ENCODE measurements around the gene SORBS1. TPM values are rescaled to one million over a fixed set of nuclear protein-coding genes. Genes with fewer than 3 reads are reported as not detected.

The SORBS1 gene
- total and polyA plus RNA-seq, 2 donors (not counting 3 experiments of a cell fraction or from before 2014, with no cell fraction given): 2.0 to 7.9 TPM

- ChIA-PET CTCF (interaction anchor here (0.6 to 2.3 kb wide), 6 partner anchors 8 to 43 kb away, joined by 3 to 8 read pairs (median 4); no protein-coding TSS in a partner anchor), POLR2A (no interaction called here)
- Histone ChIP-seq H3K36me3 (ENCODE audit: control insufficient read depth in 2 of 2, extremely low read depth in 1 of 2, insufficient read depth in 2 of 2, low read length in 2 of 2) (no peaks in the 10 kb centered on the region), H3K9ac (replicated peaks; ENCODE audit: extremely low read depth, insufficient read depth, low read length) (no peak overlapping the region), H3K9me1 (replicated peaks; ENCODE audit: control insufficient read depth, extremely low read depth, insufficient read depth, low read length) (no peaks in the 10 kb centered on the region), H3K4me1 (ENCODE audit: control insufficient read depth, extremely low read depth, insufficient read depth, low read length) (no peaks in the 10 kb centered on the region), H3K79me2 (ENCODE audit: control insufficient read depth, insufficient read depth, low read length) (no peaks in the 10 kb centered on the region), H3K9me3 (replicated peaks; ENCODE audit: control insufficient read depth, insufficient read depth, low read length) (no peaks in the 10 kb centered on the region), H3K4me2 (ENCODE audit: insufficient read depth, low read length) (no peak overlapping the region), H2AFZ (ENCODE audit: low read depth, low read length) (no peak overlapping the region), H4K20me1 (replicated peaks; ENCODE audit: control insufficient read depth, extremely low read depth, insufficient read depth, low read length) (no peaks in the 10 kb centered on the region), H3K27me3 (ENCODE audit: control insufficient read depth in 2 of 2, insufficient read depth in 2 of 2, low read length in 2 of 2) (no peaks in the 10 kb centered on the region), H3K4me3 (replicated peaks in 1 of 3; ENCODE audit: insufficient read depth in 1 of 3, low read depth in 1 of 3, low read length in 3 of 3) (no peak overlapping the region), H3K27ac (ENCODE audit: insufficient read depth, low read depth, low read length) (no peak overlapping the region)
- FAIRE-seq (no peak), DNase-seq (ENCODE audit: low read depth, low spot score) (no peak)
- intact Hi-C loops (cut with micrococcal nuclease): no loop called here
- no TSS peak for BruUV-seq (replicated peaks)
- TF ChIP-seq, protein P1, sequence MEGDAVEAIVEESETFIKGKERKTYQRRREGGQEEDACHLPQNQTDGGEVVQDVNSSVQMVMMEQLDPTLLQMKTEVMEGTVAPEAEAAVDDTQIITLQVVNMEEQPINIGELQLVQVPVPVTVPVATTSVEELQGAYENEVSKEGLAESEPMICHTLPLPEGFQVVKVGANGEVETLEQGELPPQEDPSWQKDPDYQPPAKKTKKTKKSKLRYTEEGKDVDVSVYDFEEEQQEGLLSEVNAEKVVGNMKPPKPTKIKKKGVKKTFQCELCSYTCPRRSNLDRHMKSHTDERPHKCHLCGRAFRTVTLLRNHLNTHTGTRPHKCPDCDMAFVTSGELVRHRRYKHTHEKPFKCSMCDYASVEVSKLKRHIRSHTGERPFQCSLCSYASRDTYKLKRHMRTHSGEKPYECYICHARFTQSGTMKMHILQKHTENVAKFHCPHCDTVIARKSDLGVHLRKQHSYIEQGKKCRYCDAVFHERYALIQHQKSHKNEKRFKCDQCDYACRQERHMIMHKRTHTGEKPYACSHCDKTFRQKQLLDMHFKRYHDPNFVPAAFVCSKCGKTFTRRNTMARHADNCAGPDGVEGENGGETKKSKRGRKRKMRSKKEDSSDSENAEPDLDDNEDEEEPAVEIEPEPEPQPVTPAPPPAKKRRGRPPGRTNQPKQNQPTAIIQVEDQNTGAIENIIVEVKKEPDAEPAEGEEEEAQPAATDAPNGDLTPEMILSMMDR (IDR thresholded peaks at IDR 0.05; ENCODE audit: extremely low read depth in 1 of 2, insufficient read depth in 1 of 2, low read depth in 1 of 2, low read length in 2 of 2): no peak
- TF ChIP-seq EZH2 (IDR thresholded peaks at IDR 0.05; ENCODE audit: borderline replicate concordance, low read depth, low read length, severe bottlenecking): no peak
- TF ChIP-seq MYC (IDR thresholded peaks at IDR 0.05; ENCODE audit: low read depth, low read length): no peak
- no peak for TF ChIP-seq FOS (IDR thresholded peaks at IDR 0.05; ENCODE audit: borderline replicate concordance, insufficient read depth, low read length)
- TF ChIP-seq, protein P2, sequence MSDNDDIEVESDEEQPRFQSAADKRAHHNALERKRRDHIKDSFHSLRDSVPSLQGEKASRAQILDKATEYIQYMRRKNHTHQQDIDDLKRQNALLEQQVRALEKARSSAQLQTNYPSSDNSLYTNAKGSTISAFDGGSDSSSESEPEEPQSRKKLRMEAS (IDR thresholded peaks at IDR 0.05; ENCODE audit: insufficient read depth, insufficient read length): no peak
- TF ChIP-seq POLR2AphosphoS5 (IDR thresholded peaks at IDR 0.05; ENCODE audit: insufficient read depth, low read depth, low read length): no peak
- TF ChIP-seq JUN (IDR thresholded peaks at IDR 0.05; ENCODE audit: borderline replicate concordance, insufficient read depth, insufficient read length, low read depth): no peak
- no peak for TF ChIP-seq POLR2A (IDR thresholded peaks at IDR 0.05; ENCODE audit: low read depth, low read length)
- TF ChIP-seq GATA2 (IDR thresholded peaks at IDR 0.05; ENCODE audit: insufficient read depth, insufficient read length, low read depth, low read length): no peak
- dilution Hi-C loops (cut with MboI; ENCODE audit: extremely low pct_ligation_motif_present, low sequenced_read_pairs): loop anchor here (25.0 kb wide), 1 partner anchor 183 kb away; no protein-coding TSS in a partner anchor
Observed at GRCh38 chr10:95403700-95404461, 157.3 kb downstream of the SORBS1 start.

All from endothelial cell of umbilical vein (primary cell).